ENCODE data around the gene ZNF654.
"Not testable (repeated sequence)": the region's sequence is repeated elsewhere in the genome, so short reads cannot be mapped to it uniquely, and the experiment has no call there.

The ZNF654 gene

GRCh38 chr3:88059380-88060170 lies 520 bp downstream of the ZNF654 start:
- in situ Hi-C loops (cut with MboI; ENCODE audit: low sequenced_read_pairs) = no loop called here

- in situ Hi-C loops (cut with MboI; ENCODE audit: low sequenced_read_pairs) = no loop called here
Observed at GRCh38 chr3:88061746-88062145, 2.7 kb downstream of the ZNF654 start.

DNA sequence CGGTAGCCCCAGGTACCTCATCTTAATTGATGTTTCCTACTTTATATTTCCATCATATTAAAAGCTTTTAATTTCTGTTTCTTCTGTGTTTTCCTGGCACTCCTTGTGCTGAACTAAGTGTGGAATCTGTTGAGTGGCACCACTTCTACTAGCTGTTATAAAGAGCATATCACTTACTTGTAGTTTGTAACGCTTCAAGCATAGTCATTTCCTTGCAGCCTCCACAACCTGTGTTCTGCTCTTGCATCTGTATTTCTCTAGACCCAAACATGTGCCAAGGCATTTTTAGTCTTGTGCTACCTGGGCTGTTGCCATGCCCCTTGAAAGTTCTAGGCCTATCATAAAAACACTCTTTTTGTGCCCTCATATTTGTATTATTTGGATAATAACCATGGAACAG lies 16.0 kb downstream of the ZNF654 start:
- in situ Hi-C loops (cut with MboI; ENCODE audit: low sequenced_read_pairs) = no loop called here

GRCh38 chr3:88075497-88075896 lies 16.4 kb downstream of the ZNF654 start:
- in situ Hi-C loops (cut with MboI; ENCODE audit: low sequenced_read_pairs) = no loop called here

DNA sequence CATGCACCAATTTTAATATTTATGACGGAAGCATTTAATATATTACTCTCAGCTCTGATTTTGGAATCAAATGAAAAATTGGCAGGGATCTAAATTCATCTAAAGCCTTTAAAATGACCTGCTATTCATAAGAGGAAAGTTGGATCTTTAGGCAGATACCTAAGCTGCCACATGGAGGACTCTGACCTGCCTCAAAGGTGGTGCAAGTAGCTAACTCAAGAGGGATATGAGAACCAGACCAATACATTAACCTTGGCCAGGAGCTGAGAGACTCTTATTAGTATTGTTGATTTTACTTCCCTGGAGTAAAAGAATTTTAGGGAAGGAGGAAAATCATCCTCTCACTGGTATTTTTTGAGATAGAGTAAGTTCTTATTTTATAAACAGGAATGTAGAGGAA lies 17.7 kb downstream of the ZNF654 start:
- in situ Hi-C loops (cut with MboI; ENCODE audit: low sequenced_read_pairs) = no loop called here

- in situ Hi-C loops (cut with MboI; ENCODE audit: low sequenced_read_pairs) = no loop called here
Observed at GRCh38 chr3:88078932-88079331, 19.9 kb downstream of the ZNF654 start.

DNA sequence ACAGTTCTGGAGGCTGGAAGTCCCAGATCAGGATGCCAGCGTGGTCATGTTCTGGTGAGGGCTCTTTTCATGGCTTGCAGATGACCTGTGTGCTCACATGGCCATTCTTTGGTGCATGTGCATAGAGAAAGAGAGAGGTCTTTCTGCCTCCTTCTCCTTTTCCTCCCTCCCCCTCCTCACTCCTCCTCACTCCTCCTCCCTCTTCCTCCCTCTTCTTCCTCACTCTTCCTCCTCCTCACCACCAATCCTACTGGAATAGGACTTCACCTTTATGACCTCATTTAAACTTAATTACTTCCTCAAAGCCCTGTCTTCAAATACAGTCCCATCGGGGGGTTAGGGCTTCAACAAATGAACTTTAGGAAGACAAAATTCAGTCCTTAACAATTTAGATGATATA lies 23.8 kb downstream of the ZNF654 start:
- in situ Hi-C loops (cut with MboI; ENCODE audit: low sequenced_read_pairs) = no loop called here

- in situ Hi-C loops (cut with MboI; ENCODE audit: low sequenced_read_pairs) = no loop called here
Observed at GRCh38 chr3:88084097-88084501, 25.0 kb downstream of the ZNF654 start.

GRCh38 chr3:88090681-88091080 lies 31.6 kb downstream of the ZNF654 start:
- in situ Hi-C loops (cut with MboI; ENCODE audit: low sequenced_read_pairs) = no loop called here

GRCh38 chr3:88092270-88092669 lies 33.2 kb downstream of the ZNF654 start:
- in situ Hi-C loops (cut with MboI; ENCODE audit: low sequenced_read_pairs) = no loop called here

DNA sequence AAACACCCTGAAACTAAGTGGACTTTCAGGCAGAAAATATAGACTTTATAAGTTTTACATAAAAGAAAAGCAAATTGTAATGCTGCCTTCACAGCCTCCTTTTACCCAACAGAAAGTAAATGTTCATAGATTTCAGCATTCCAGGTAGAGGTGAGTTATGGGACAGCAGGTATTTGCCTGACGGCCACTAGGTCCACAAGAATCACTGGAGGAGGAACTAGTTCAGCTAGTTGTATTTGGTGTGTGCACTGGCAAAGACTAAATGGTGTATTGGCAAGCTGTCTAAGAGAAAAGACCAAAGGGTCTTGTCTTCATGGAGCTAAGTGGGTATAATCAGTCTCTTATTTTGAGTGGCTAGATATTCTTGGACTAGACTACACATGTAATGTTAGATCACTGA lies 34.2 kb downstream of the ZNF654 start:
- in situ Hi-C loops (cut with MboI; ENCODE audit: low sequenced_read_pairs) = no loop called here

GRCh38 chr3:88101142-88101541 lies 42.1 kb downstream of the ZNF654 start:
- in situ Hi-C loops (cut with MboI; ENCODE audit: low sequenced_read_pairs) = no loop called here

DNA sequence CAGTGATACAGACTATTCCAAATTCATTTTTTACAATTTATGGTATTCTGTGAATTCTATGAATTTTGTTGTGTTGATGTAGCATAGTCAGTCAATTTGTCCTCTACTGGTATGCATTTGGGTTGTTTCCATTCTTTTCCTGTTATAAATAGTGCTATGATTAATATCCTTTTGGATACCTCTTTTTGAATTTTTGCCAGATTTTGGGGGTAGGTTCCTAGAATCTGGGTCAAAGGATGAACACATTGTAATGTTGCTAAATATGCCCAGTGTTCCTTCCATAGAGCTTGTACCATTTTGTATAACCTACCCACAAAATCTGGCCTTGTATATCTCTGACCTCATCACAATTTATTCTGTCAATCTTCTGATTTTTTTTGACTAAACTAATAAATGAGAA lies 46.3 kb downstream of the ZNF654 start:
- in situ Hi-C loops (cut with MboI; ENCODE audit: low sequenced_read_pairs) = no loop called here

DNA sequence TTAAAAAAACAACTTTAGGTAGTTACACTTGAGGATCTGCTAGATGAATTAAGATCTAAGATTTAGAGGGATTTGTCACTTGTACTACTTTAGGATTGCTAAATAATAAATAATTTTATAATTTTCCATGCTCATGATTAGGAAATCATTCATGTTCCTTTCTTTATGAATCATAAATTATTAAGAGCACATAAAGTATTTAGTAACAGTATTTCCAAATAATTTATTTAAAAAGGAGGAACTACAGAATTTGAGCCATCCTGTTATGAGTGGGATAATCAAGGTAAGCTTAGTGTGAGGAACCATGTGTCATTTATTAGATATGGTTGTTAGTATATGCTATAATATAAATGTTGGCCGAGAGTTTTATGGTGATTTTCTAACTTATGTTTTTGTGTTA lies 53.2 kb downstream of the ZNF654 start:
- in situ Hi-C loops (cut with MboI; ENCODE audit: low sequenced_read_pairs) = no loop called here

GRCh38 chr3:88113311-88114162 lies 54.5 kb downstream of the ZNF654 start:
- in situ Hi-C loops (cut with MboI; ENCODE audit: low sequenced_read_pairs) = no loop called here

- in situ Hi-C loops (cut with MboI; ENCODE audit: low sequenced_read_pairs) = no loop called here
Observed at GRCh38 chr3:88114878-88115549, 56.0 kb downstream of the ZNF654 start.

DNA sequence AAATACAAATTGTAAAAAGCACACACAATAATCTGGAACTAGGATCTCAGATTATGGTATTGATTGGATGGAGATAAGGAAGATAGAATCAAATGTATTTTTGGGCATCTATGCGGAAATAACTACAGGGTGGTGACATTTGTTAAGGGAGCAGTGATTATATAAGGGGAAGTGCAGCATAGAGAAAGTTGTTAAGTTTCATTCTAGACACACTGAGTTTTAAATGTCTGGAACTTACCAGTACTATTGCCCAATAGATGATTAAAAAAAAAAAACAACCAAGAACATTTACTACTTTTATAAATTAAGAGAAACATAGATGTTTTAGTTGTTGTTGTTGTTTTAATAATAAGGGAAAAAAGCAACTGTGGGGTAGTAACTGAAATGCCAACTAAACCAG lies 58.6 kb downstream of the ZNF654 start:
- in situ Hi-C loops (cut with MboI; ENCODE audit: low sequenced_read_pairs) = no loop called here

DNA sequence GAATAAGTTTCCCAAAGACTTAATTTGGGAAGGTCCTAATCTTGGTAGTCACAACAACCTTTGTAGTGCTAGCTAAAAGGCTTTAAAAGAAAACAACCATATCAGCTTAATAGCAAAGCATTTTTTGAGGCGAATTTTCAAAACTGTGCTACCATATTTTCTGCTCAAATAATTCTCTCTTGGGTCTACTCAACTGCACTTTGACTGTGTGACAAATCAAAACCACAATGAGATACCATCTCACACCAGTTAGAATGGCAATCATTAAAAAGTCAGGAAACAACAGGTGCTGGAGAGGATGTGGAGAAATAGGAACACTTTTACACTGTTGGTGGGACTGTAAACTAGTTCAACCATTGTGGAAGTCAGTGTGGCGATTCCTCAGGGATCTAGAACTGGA lies 59.5 kb downstream of the ZNF654 start:
- in situ Hi-C loops (cut with MboI; ENCODE audit: low sequenced_read_pairs) = not testable (repeated sequence)

DNA sequence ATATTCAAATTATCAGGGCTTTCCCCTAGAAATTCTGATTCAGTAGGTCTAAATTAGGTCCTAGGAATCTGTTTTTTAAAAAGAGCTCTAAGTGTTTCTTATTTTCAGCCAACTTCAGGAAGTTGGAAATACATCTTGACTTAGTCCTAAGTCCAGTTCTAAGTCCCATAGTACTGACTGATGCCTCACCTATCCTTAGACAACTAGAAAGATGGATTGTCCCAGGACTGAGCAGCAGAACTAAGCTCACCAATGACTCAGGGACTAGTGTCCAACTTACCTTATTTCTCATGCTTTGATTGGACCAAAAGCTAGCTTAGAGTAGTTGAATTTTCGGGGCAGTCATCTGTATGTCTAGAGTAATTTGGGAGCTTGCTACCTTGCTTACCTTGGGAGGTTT lies 64.5 kb downstream of the ZNF654 start:
- in situ Hi-C loops (cut with MboI; ENCODE audit: low sequenced_read_pairs) = no loop called here

GRCh38 chr3:88131695-88132094 lies 72.6 kb downstream of the ZNF654 start:
- in situ Hi-C loops (cut with MboI; ENCODE audit: low sequenced_read_pairs) = no loop called here

GRCh38 chr3:88132894-88133293 lies 73.8 kb downstream of the ZNF654 start:
- in situ Hi-C loops (cut with MboI; ENCODE audit: low sequenced_read_pairs) = no loop called here
